Activated naive CD8-positive, alpha-beta T cell treated with anti-CD3 and anti-CD28 coated beads, Interleukin-2, amount 50 U/mL, for 24 hours (primary cell): Measurements from ENCODE around the gene SLC39A9.

ENCODE experiments used
- ATAC-seq: fragments of 150-1000 bp; cut with Tn5 transposase; one replicate; pipeline ENCODE4 v1.10.0; 2021
- DNase-seq: peaks from one replicate; pipeline ENCODE4 v3.0.0; 2021
- H3K27ac Mint-ChIP-seq: one replicate; pipeline ENCODE4 v1.8.0; 2021; ENCODE audit warnings: mild to moderate bottlenecking, mixed read lengths
- H3K27me3 Mint-ChIP-seq: one replicate; pipeline ENCODE4 v1.8.0; 2021; ENCODE audit warnings: mixed read lengths
- H3K36me3 Mint-ChIP-seq: one replicate; pipeline ENCODE4 v1.8.0; 2021; ENCODE audit warnings: low read depth, mixed read lengths
- H3K4me1 Mint-ChIP-seq: one replicate; pipeline ENCODE4 v1.8.0; 2021; ENCODE audit warnings: mixed read lengths
- H3K4me3 Mint-ChIP-seq: one replicate; pipeline ENCODE4 v1.8.0; 2021; ENCODE audit warnings: mild to moderate bottlenecking, moderate library complexity, mixed read lengths
- H3K9me3 Mint-ChIP-seq: one replicate; pipeline ENCODE4 v1.8.0; 2021; ENCODE audit warnings: mixed read lengths

SLC39A9 gene

GRCh38 chr14:69398053-69398817, at the start of gene SLC39A9, which contains the start of gene ERH:
SLC39A9 (plus strand) TSS chr14:69398692; CDS start chr14:69399370, 678 bp downstream.
ERH (minus strand) TSS chr14:69398299; CDS start chr14:69398233, 66 bp downstream.
- Mint-ChIP-seq H3K4me3 (peak within 1 kb of the TSS; percentile 90), H3K9me3 (no peaks in the 10 kb centered on the region), H3K27me3 (no peaks in the 10 kb centered on the region), H3K27ac (peak within 1 kb of the TSS; percentile 98), H3K4me1 (peaks cover 74% of the 10 kb centered on the region), H3K36me3 (peaks cover 44% of the 10 kb centered on the region)
- ATAC-seq (peak; percentile 91), DNase-seq (peak; percentile 91)

- H3K4me1 Mint-ChIP-seq = peaks cover 6% of the 10 kb centered on the region
- H3K9me3 Mint-ChIP-seq = no peaks in the 10 kb centered on the region
- H3K27me3 Mint-ChIP-seq = peaks cover 3% of the 10 kb centered on the region
- ATAC-seq (no peak), DNase-seq (no peak)
- no peak overlapping the region for H3K27ac Mint-ChIP-seq
- no peak overlapping the region for H3K4me3 Mint-ChIP-seq
- no peaks in the 10 kb centered on the region for H3K36me3 Mint-ChIP-seq
Measured at GRCh38 chr14:69349091-69349777, 49.3 kb upstream of the SLC39A9 start.

- peaks cover 5% of the 10 kb centered on the region for H3K27me3 Mint-ChIP-seq
- ATAC-seq (no peak), DNase-seq (no peak)
- no peak overlapping the region for H3K27ac Mint-ChIP-seq
- H3K4me1 Mint-ChIP-seq = peaks cover 17% of the 10 kb centered on the region
- H3K9me3 Mint-ChIP-seq = no peaks in the 10 kb centered on the region
- no peaks in the 10 kb centered on the region for H3K36me3 Mint-ChIP-seq
- H3K4me3 Mint-ChIP-seq = no peak overlapping the region
Measured at GRCh38 chr14:69350892-69351291, 47.6 kb upstream of the SLC39A9 start.

- peaks cover 17% of the 10 kb centered on the region for H3K4me1 Mint-ChIP-seq
Measured at GRCh38 chr14:69351385-69351784, 47.1 kb upstream of the SLC39A9 start.

GRCh38 chr14:69351911-69352310, 46.6 kb upstream of the SLC39A9 start:
- H3K9me3 Mint-ChIP-seq = no peaks in the 10 kb centered on the region
- H3K27ac Mint-ChIP-seq = no peak overlapping the region
- no peaks in the 10 kb centered on the region for H3K36me3 Mint-ChIP-seq
- H3K4me1 Mint-ChIP-seq = peaks cover 17% of the 10 kb centered on the region
- no peak overlapping the region for H3K4me3 Mint-ChIP-seq
- peaks cover 5% of the 10 kb centered on the region for H3K27me3 Mint-ChIP-seq
- no peak for DNase-seq
- no peak for ATAC-seq

More at GRCh38 chr14:69351385-69351784, 47.1 kb upstream of the SLC39A9 start:
- no peak for ATAC-seq
- no peaks in the 10 kb centered on the region for H3K36me3 Mint-ChIP-seq
- no peaks in the 10 kb centered on the region for H3K9me3 Mint-ChIP-seq
- H3K4me3 Mint-ChIP-seq = no peak overlapping the region
- H3K27ac Mint-ChIP-seq = no peak overlapping the region
- H3K27me3 Mint-ChIP-seq = peaks cover 5% of the 10 kb centered on the region
- no peak for DNase-seq

GRCh38 chr14:69353168-69353567, 45.3 kb upstream of the SLC39A9 start:
- no peak overlapping the region for H3K4me3 Mint-ChIP-seq
- H3K4me1 Mint-ChIP-seq = peaks cover 24% of the 10 kb centered on the region
- no peaks in the 10 kb centered on the region for H3K9me3 Mint-ChIP-seq
- H3K36me3 Mint-ChIP-seq = no peaks in the 10 kb centered on the region
- DNase-seq = no peak
- ATAC-seq = no peak
- no peak overlapping the region for H3K27ac Mint-ChIP-seq
- H3K27me3 Mint-ChIP-seq = peaks cover 2% of the 10 kb centered on the region

- Mint-ChIP-seq H3K27me3 (peaks cover 5% of the 10 kb centered on the region), H3K4me1 (peaks cover 36% of the 10 kb centered on the region), H3K9me3 (no peaks in the 10 kb centered on the region), H3K36me3 (no peaks in the 10 kb centered on the region), H3K27ac (peak overlapping the region; percentile 76), H3K4me3 (peak overlapping the region; percentile 43)
- peak; percentile 50 for ATAC-seq
- peak; percentile 72 for DNase-seq
Measured at GRCh38 chr14:69354383-69355153, 43.9 kb upstream of the SLC39A9 start.

GRCh38 chr14:69355154-69355597, 43.3 kb upstream of the SLC39A9 start:
- Mint-ChIP-seq H3K27ac (peak overlapping the region; percentile 76), H3K36me3 (no peaks in the 10 kb centered on the region), H3K27me3 (peaks cover 7% of the 10 kb centered on the region), H3K4me3 (no peak overlapping the region), H3K9me3 (no peaks in the 10 kb centered on the region), H3K4me1 (peaks cover 37% of the 10 kb centered on the region)
- ATAC-seq (no peak), DNase-seq (no peak)

GRCh38 chr14:69355607-69356281, 42.7 kb upstream of the SLC39A9 start:
- Mint-ChIP-seq H3K4me1 (peaks cover 40% of the 10 kb centered on the region), H3K27ac (no peak overlapping the region), H3K36me3 (no peaks in the 10 kb centered on the region), H3K27me3 (peaks cover 10% of the 10 kb centered on the region), H3K4me3 (no peak overlapping the region), H3K9me3 (no peaks in the 10 kb centered on the region)
- DNase-seq (no peak), ATAC-seq (no peak)

GRCh38 chr14:69356903-69357543, 41.5 kb upstream of the SLC39A9 start:
- peaks cover 10% of the 10 kb centered on the region for H3K27me3 Mint-ChIP-seq
- no peak overlapping the region for H3K4me3 Mint-ChIP-seq
- peaks cover 40% of the 10 kb centered on the region for H3K4me1 Mint-ChIP-seq
- H3K36me3 Mint-ChIP-seq = no peaks in the 10 kb centered on the region
- H3K27ac Mint-ChIP-seq = no peak overlapping the region
- DNase-seq = no peak
- no peak for ATAC-seq
- H3K9me3 Mint-ChIP-seq = no peaks in the 10 kb centered on the region

- no peak for DNase-seq
- Mint-ChIP-seq H3K4me1 (peaks cover 40% of the 10 kb centered on the region), H3K27ac (no peak overlapping the region), H3K4me3 (no peak overlapping the region), H3K36me3 (no peaks in the 10 kb centered on the region), H3K27me3 (peaks cover 10% of the 10 kb centered on the region), H3K9me3 (no peaks in the 10 kb centered on the region)
- no peak for ATAC-seq
Measured at GRCh38 chr14:69357544-69358200, 40.8 kb upstream of the SLC39A9 start.

- Mint-ChIP-seq H3K27ac (no peak overlapping the region), H3K27me3 (peaks cover 10% of the 10 kb centered on the region), H3K4me1 (peaks cover 40% of the 10 kb centered on the region), H3K4me3 (no peak overlapping the region), H3K36me3 (no peaks in the 10 kb centered on the region), H3K9me3 (no peaks in the 10 kb centered on the region)
- DNase-seq (peak; percentile 64), ATAC-seq (peak; percentile 93)
Measured at GRCh38 chr14:69358233-69358963, 40.1 kb upstream of the SLC39A9 start.

GRCh38 chr14:69358966-69359365, 39.5 kb upstream of the SLC39A9 start:
- H3K4me3 Mint-ChIP-seq = no peak overlapping the region

More at GRCh38 chr14:69358966-69359365, 39.5 kb upstream of the SLC39A9 start:
- Mint-ChIP-seq H3K36me3 (no peaks in the 10 kb centered on the region), H3K27ac (no peak overlapping the region), H3K27me3 (peaks cover 10% of the 10 kb centered on the region), H3K4me1 (peaks cover 37% of the 10 kb centered on the region), H3K9me3 (no peaks in the 10 kb centered on the region)
- ATAC-seq (no peak), DNase-seq (no peak)
